ENCODE results near the gene FSTL3.

Gene FSTL3

GRCh38 chr19:633068-633785 lies 43.0 kb upstream of the FSTL3 start, which contains the start of gene POLRMT:
Gene POLRMT (minus strand): TSS chr19:633537. CDS start chr19:633512, 25 bp downstream.
- H3K9me3 Mint-ChIP-seq, result no peaks in the 10 kb centered on the region
- H3K27ac Mint-ChIP-seq, result peak within 1 kb of the TSS; percentile 72 to 89 (median 86)
- H3K4me3 Mint-ChIP-seq, result peak within 1 kb of the TSS; percentile 94 to 98 (median 96)
- H3K36me3 Mint-ChIP-seq (ENCODE audit: low read depth), result peaks cover 15% of the 10 kb centered on the region
- H3K27me3 Mint-ChIP-seq (ENCODE audit: low read depth), result peaks cover 13% of the 10 kb centered on the region
- H3K4me1 Mint-ChIP-seq, result peaks cover 11% of the 10 kb centered on the region
- TF ChIP-seq, protein P1, sequence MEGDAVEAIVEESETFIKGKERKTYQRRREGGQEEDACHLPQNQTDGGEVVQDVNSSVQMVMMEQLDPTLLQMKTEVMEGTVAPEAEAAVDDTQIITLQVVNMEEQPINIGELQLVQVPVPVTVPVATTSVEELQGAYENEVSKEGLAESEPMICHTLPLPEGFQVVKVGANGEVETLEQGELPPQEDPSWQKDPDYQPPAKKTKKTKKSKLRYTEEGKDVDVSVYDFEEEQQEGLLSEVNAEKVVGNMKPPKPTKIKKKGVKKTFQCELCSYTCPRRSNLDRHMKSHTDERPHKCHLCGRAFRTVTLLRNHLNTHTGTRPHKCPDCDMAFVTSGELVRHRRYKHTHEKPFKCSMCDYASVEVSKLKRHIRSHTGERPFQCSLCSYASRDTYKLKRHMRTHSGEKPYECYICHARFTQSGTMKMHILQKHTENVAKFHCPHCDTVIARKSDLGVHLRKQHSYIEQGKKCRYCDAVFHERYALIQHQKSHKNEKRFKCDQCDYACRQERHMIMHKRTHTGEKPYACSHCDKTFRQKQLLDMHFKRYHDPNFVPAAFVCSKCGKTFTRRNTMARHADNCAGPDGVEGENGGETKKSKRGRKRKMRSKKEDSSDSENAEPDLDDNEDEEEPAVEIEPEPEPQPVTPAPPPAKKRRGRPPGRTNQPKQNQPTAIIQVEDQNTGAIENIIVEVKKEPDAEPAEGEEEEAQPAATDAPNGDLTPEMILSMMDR (IDR thresholded peaks at IDR 0.05; ENCODE audit: unreplicated experiment in 3 of 3), result peak in 1 of 3 experiments; percentile 34

- TF ChIP-seq, protein P1 (IDR thresholded peaks at IDR 0.05; ENCODE audit: unreplicated experiment in 3 of 3), result no peak
- Mint-ChIP-seq H3K4me1 (peaks cover 8% of the 10 kb centered on the region), H3K27me3 (ENCODE audit: low read depth) (peaks cover 14% of the 10 kb centered on the region), H3K27ac (peak overlapping the region; percentile 72 to 86 (median 76)), H3K9me3 (no peaks in the 10 kb centered on the region), H3K36me3 (ENCODE audit: low read depth) (peaks cover 8% of the 10 kb centered on the region), H3K4me3 (peak overlapping the region; percentile 94 to 98 (median 96))
Observed at GRCh38 chr19:633786-634639, 42.2 kb upstream of the FSTL3 start.

DNA sequence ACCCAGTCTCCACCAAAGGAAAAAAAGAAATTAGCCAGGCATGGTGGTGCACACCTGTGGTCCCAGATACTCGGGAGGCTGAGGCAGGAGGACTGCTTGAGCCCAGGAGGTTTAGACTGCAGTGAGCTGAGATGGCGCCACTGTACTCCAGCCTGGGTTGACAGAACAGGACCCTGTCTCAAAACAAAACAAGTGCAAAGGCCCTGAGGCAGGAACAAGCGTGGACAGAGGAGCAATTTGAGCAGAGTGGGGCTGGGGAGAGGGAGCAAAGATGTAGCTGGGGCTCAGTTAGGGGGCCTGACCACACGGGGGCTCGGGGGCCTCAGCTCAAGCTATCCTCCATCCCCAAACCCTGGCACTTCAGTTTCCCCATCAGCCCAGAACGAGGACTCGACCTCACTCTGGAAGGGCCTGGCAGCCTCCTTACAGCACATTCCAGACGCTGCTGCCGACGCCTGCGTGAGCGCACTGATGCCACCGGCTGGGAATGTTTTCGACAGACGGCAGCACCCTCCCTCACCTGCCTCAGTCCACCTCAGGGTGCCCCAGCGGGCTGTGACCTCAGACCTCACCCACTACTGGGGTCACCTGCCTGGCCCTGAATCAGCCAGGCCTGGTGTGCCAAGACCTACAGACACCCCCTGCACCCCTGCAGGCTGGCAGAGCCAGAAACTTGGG lies 41.1 kb upstream of the FSTL3 start:
- H3K4me1 Mint-ChIP-seq, result peaks cover 5% of the 10 kb centered on the region
- no peaks in the 10 kb centered on the region for H3K9me3 Mint-ChIP-seq
- peaks cover 4% of the 10 kb centered on the region for H3K36me3 Mint-ChIP-seq (ENCODE audit: low read depth)
- peak overlapping the region; percentile 56 to 96 (median 58) for H3K4me3 Mint-ChIP-seq
- peaks cover 18% of the 10 kb centered on the region for H3K27me3 Mint-ChIP-seq (ENCODE audit: low read depth)
- no peak overlapping the region for H3K27ac Mint-ChIP-seq
- TF ChIP-seq, protein P1 (IDR thresholded peaks at IDR 0.05; ENCODE audit: unreplicated experiment in 3 of 3), result no peak

DNA sequence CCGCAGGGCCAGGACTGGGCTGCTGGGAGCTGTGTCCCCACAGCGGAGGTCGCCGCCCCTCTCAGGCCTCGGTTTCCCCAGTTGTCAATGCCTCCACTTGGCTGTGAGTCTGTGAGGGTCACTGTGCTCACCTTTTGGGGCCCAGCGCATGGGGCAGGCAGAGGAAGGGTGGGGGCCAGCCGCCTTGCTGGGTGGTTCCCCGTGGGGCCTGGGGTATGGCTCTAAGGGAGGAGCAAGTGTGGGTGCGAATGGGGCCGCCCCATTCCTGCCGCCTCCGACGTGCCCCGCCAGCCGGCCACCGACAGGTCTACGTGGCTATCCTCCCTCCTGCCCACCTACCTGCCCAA lies 37.3 kb upstream of the FSTL3 start:
- peaks cover 22% of the 10 kb centered on the region for H3K27me3 Mint-ChIP-seq (ENCODE audit: low read depth)
- no peaks in the 10 kb centered on the region for H3K4me1 Mint-ChIP-seq
- H3K9me3 Mint-ChIP-seq, result no peaks in the 10 kb centered on the region
- peak overlapping the region; percentile 69 to 85 (median 78) for H3K4me3 Mint-ChIP-seq
- TF ChIP-seq, protein P1 (IDR thresholded peaks at IDR 0.05; ENCODE audit: unreplicated experiment in 3 of 3), result no peak
- no peak overlapping the region for H3K27ac Mint-ChIP-seq
- H3K36me3 Mint-ChIP-seq (ENCODE audit: low read depth), result no peaks in the 10 kb centered on the region

GRCh38 chr19:639253-640160 lies 36.7 kb upstream of the FSTL3 start, which contains the start of gene FGF22:
Gene FGF22 (plus strand): TSS chr19:639879. CDS start chr19:639926, 47 bp downstream.
- no peaks in the 10 kb centered on the region for H3K36me3 Mint-ChIP-seq (ENCODE audit: low read depth)
- H3K27me3 Mint-ChIP-seq (ENCODE audit: low read depth), result peaks cover 22% of the 10 kb centered on the region
- H3K4me1 Mint-ChIP-seq, result no peaks in the 10 kb centered on the region
- H3K4me3 Mint-ChIP-seq, result peak within 1 kb of the TSS; percentile 69 to 85 (median 78)
- no peak within 1 kb of the TSS for H3K27ac Mint-ChIP-seq
- TF ChIP-seq, protein P1 (IDR thresholded peaks at IDR 0.05; ENCODE audit: unreplicated experiment in 3 of 3), result no peak
- H3K9me3 Mint-ChIP-seq, result no peaks in the 10 kb centered on the region
